IPS-18c (cell line): Measurements from ENCODE around the gene DHH.

Experiments
- H3K4me3 ChIP-seq: 2 replicates; pipeline ENCODE4 v1.7.0; 2013; ENCODE audit warnings: low read depth, mild to moderate bottlenecking, low read length, moderate library complexity; ENCODE audit not compliant: insufficient read depth
- H3K9me3 ChIP-seq: one replicate; pipeline ENCODE4 v1.6.1; 2013; ENCODE audit warnings: mild to moderate bottlenecking, low read length, moderate library complexity; ENCODE audit not compliant: control insufficient read depth, insufficient read depth

DHH gene

GRCh38 chr12:49111206-49111605, 16.6 kb upstream of the DHH start:
- Histone ChIP-seq H3K4me3 (peak overlapping the region; percentile 100), H3K9me3 (no peaks in the 10 kb centered on the region)

GRCh38 chr12:49110464-49111155, 16.0 kb upstream of the DHH start, which contains the start of gene LMBR1L:
TSS of gene LMBR1L (minus strand) at chr12:49110847. CDS start at chr12:49110555, 292 bp downstream.
- H3K4me3 ChIP-seq: peak within 1 kb of the TSS; percentile 100
- H3K9me3 ChIP-seq: no peaks in the 10 kb centered on the region

- peaks cover 2% of the 10 kb centered on the region for H3K9me3 ChIP-seq
- peak overlapping the region; percentile 100 for H3K4me3 ChIP-seq
Measured at GRCh38 chr12:49109641-49110463, 15.3 kb upstream of the DHH start.

DNA sequence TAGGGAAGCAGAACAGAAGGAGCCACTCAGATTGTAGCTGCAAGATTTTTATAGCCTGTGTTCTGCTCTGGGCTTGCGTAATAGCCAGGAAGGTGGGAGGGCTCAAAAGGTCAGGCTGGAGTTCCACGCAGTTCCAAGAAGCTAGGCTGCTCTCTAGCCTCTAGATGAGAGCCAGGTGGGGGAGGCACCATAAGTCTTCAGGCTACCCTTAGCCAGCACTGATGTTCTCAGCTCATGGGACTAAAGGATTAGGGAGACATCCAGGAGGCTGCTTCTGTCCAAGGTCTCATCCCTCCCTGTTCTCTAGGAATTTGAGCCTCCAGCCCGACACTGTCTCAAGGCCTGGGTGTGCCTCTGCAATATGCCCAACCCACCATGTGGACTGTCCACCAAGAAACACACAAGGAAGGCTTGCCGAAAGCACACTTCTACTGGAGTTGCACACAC, 14.4 kb upstream of the DHH start:
- peaks cover 2% of the 10 kb centered on the region for H3K9me3 ChIP-seq
- H3K4me3 ChIP-seq: peak overlapping the region; percentile 100; the same call in 1 of the 2 replicates

- H3K9me3 ChIP-seq: peaks cover 2% of the 10 kb centered on the region
- no peak overlapping the region for H3K4me3 ChIP-seq
Measured at GRCh38 chr12:49105504-49106084, 11.0 kb upstream of the DHH start.

GRCh38 chr12:49104822-49105221, 10.2 kb upstream of the DHH start:
- Histone ChIP-seq H3K4me3 (no peak overlapping the region), H3K9me3 (peaks cover 2% of the 10 kb centered on the region)

DNA sequence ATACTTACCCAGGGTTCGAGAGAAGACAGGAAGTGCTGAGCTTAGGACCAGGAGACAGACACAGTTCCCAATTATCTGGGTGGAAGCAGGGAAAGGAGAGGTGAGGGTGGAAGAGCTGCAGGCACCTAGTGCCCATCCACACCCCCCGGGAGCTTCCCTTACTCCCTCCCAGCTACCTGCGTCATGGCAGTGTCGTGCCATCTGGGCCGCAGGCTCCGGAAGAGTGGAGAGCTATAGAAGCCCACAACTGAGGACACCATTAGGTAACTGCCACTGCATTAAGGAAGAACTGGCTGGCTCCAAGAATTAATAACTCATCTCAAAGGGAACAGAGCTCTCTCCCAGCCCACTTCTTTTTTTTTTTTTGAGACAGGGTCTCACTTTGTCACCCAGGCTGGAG, 5.8 kb upstream of the DHH start:
- Histone ChIP-seq H3K4me3 (no peak overlapping the region), H3K9me3 (peaks cover 1% of the 10 kb centered on the region)

- no peak overlapping the region for H3K4me3 ChIP-seq
- no peaks in the 10 kb centered on the region for H3K9me3 ChIP-seq
Measured at GRCh38 chr12:49098703-49099102, 4.1 kb upstream of the DHH start.

DNA sequence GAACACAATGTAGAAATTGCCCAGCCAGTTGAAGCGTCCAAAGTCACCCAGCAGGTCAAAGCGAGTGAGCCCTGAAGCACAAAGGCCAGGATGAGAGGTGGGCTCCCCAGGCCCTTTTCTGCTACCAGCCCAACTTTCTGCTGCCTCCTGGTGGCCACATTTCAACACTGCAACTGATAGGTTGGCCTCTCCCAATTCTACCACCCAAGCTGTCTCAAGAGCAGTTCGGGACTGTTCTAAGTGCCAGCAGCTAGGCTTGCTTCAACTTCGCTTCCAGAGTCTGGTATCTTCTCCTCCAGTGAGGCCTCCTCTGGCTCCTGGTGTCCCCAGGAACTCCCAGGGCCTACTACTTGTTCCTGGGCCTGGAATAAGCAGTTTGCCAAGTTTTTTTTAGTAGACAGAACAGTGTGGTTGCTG, 3.4 kb upstream of the DHH start:
- no peak overlapping the region for H3K4me3 ChIP-seq
- H3K9me3 ChIP-seq: no peaks in the 10 kb centered on the region

- Histone ChIP-seq H3K4me3 (no peak overlapping the region), H3K9me3 (no peaks in the 10 kb centered on the region)
Measured at GRCh38 chr12:49097381-49097780, 2.8 kb upstream of the DHH start.

GRCh38 chr12:49094975-49095365, 369 bp upstream of the DHH start:
- peaks cover 5% of the 10 kb centered on the region for H3K9me3 ChIP-seq
- H3K4me3 ChIP-seq: no peak overlapping the region

DNA sequence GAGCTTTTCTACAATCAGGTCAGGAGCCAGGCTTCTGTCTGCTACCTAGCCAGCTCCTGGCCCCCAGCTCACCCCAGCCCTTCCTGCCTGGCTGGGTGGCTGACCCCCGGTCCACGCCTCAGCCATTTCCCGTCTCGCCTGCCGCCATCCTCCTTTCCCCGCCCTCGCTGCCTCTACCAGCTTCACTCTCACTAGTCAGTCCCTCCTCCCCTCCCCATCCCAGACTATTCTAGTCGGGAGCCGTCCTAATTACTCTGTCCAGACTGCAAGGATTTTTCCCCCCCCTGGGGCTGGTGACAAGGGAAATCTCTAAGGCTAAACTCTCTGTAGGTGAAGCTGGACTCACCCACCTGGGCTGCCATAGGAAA, 825 bp downstream of the DHH start:
- H3K4me3 ChIP-seq: peak overlapping the region; percentile 15; the same call in 1 of the 2 replicates
- H3K9me3 ChIP-seq: peaks cover 5% of the 10 kb centered on the region

GRCh38 chr12:49092816-49093406, 1.7 kb downstream of the DHH start:
- no peak overlapping the region for H3K4me3 ChIP-seq
- H3K9me3 ChIP-seq: peaks cover 5% of the 10 kb centered on the region

- Histone ChIP-seq H3K9me3 (peaks cover 5% of the 10 kb centered on the region), H3K4me3 (peak overlapping the region; percentile 36; the same call in 1 of the 2 replicates)
Measured at GRCh38 chr12:49092086-49092815, 2.4 kb downstream of the DHH start.

- H3K9me3 ChIP-seq: peaks cover 5% of the 10 kb centered on the region
Measured at GRCh38 chr12:49091836-49092085, 2.8 kb downstream of the DHH start.

DNA sequence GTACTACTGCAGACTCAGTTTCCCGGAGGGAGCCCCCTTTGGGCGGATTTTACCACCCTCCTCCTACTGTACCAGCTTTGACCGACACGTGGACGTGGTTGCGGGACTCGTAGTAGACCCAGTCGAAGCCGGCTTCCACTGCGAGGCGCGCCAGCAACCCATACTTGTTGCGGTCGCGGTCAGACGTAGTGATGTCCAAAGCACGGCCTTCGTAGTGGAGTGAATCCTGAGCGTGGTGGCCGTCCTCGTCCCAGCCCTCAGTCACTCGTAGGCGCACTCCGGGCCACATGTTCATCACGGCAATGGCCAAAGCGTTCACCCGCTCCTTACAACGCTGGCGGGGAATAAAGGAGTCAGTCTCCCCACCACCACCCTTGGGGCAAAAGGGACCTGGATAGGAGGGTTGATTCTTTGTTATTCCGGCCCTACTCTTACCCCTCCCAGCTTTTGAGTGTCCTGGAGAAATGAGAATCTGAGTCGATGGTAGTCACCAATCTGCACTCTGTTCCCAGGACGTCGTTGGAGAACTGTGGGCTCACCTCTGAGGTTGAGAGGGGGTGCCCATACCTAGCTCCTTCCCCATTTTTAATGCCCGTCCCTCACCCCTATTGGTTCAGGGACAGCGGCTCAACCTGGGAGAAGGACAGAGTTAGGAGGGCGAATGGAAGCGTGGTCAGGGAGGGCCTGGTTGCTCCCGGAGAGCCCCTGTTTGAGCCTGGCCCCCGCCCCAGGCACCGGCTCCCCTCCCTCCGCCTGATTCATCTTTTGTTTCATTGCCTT, 3.4 kb downstream of the DHH start:
- Histone ChIP-seq H3K9me3 (peaks cover 5% of the 10 kb centered on the region), H3K4me3 (no peak overlapping the region; the same call in 1 of the 2 replicates)

More at GRCh38 chr12:49091836-49092085, 2.8 kb downstream of the DHH start:
- H3K4me3 ChIP-seq: peak overlapping the region; percentile 36; the same call in 1 of the 2 replicates
